OCI-LY1 (cell line): Measurements from ENCODE around the gene TNN.

ENCODE experiments used
- H2AFZ ChIP-seq: fragments of 200-600 bp; sonication (generic), shearing (Covaris generic); 2 replicates; pipeline ENCODE4 v1.6.0; 2014; ENCODE audit warnings: antibody characterized with exemption, mild to moderate bottlenecking, low read length
- H3F3A ChIP-seq: fragments of 200-600 bp; sonication (generic), shearing (Covaris generic); 2 replicates; pipeline ENCODE4 v1.6.0; 2014; ENCODE audit warnings: mild to moderate bottlenecking, antibody characterized with exemption, low read length, moderate library complexity; ENCODE audit not compliant: insufficient read depth
- H3K27ac ChIP-seq: fragments of 200-600 bp; sonication (generic); 2 replicates; pipeline ENCODE4 v1.5.1; 2014; ENCODE audit warnings: low read length, mixed run types, mild to moderate bottlenecking, low read depth; ENCODE audit not compliant: poor library complexity, severe bottlenecking
- H3K27me3 ChIP-seq: fragments of 200-600 bp; sonication (generic); 2 replicates; pipeline ENCODE4 v1.6.0; 2014; ENCODE audit warnings: antibody characterized with exemption, mild to moderate bottlenecking, low read length, moderate library complexity; ENCODE audit not compliant: insufficient read depth
- H3K36me3 ChIP-seq: fragments of 200-600 bp; sonication (generic); 2 replicates; pipeline ENCODE4 v1.6.1; 2014; ENCODE audit warnings: mild to moderate bottlenecking, antibody characterized with exemption, low read length, moderate library complexity, mixed read lengths; ENCODE audit not compliant: insufficient read depth
- H3K4me1 ChIP-seq: fragments of 200-600 bp; sonication (generic); 2 replicates; pipeline ENCODE4 v1.5.1; 2014; ENCODE audit warnings: mild to moderate bottlenecking, low read length, moderate library complexity; ENCODE audit not compliant: insufficient read depth, severe bottlenecking
- H3K4me2 ChIP-seq: fragments of 200-600 bp; sonication (generic), shearing (Covaris generic); 2 replicates; pipeline ENCODE4 v1.6.1; 2014; ENCODE audit warnings: low read length
- H3K4me3 ChIP-seq: fragments of 200-600 bp; sonication (generic); 2 replicates; pipeline ENCODE4 v1.5.1; 2014; ENCODE audit warnings: low read length, low read depth, mild to moderate bottlenecking, mixed read lengths; ENCODE audit not compliant: poor library complexity, severe bottlenecking
- H3K79me2 ChIP-seq: fragments of 200-600 bp; shearing (Covaris generic); 2 replicates; pipeline ENCODE4 v1.6.1; 2016; ENCODE audit warnings: mixed run types, low read length, mixed read lengths; ENCODE audit not compliant: insufficient read depth
- H3K9ac ChIP-seq: fragments of 200-600 bp; sonication (generic), shearing (Covaris generic); 2 replicates; pipeline ENCODE4 v1.6.1; 2014; ENCODE audit warnings: mild to moderate bottlenecking, low read length, mixed read lengths
- H3K9me2 ChIP-seq: fragments of 200-600 bp; sonication (generic), shearing (Covaris generic); 2 replicates; pipeline ENCODE4 v1.6.1; 2014; ENCODE audit warnings: low read depth, mild to moderate bottlenecking, low read length, mixed read lengths
- H3K9me3 ChIP-seq: fragments of 200-600 bp; shearing (Covaris generic); 2 replicates; pipeline ENCODE4 v1.6.1; 2014; ENCODE audit warnings: low read length, mixed read lengths
- H4K20me1 ChIP-seq: fragments of 200-600 bp; sonication (generic), shearing (Covaris generic); 2 replicates; pipeline ENCODE4 v1.6.0; 2016; ENCODE audit warnings: mild to moderate bottlenecking, low read length; ENCODE audit not compliant: insufficient read depth
- CTCF ChIP-seq: fragments of 200-600 bp; sonication (generic), shearing (Covaris generic); IDR thresholded peaks from 2 replicates; pipeline ENCODE4 v1.5.1; 2017; ENCODE audit warnings: mild to moderate bottlenecking, antibody characterized with exemption, low read length, moderate library complexity, mixed read lengths
- EZH2 ChIP-seq: fragments of 200-600 bp; sonication (generic), shearing (Covaris generic); IDR thresholded peaks from 2 replicates; pipeline ENCODE4 v1.8.0; 2017; ENCODE audit warnings: borderline replicate concordance, mixed run types, mild to moderate bottlenecking, antibody characterized with exemption, low read length, moderate library complexity, mixed read lengths

The TNN gene

GRCh38 chr1:175024773-175025172, 42.9 kb upstream of the TNN start:
- H4K20me1 ChIP-seq: no peaks in the 10 kb centered on the region
- H3K4me1 ChIP-seq: peaks cover 30% of the 10 kb centered on the region
- H3K27me3 ChIP-seq: no peaks in the 10 kb centered on the region
- peaks cover 25% of the 10 kb centered on the region for H3K79me2 ChIP-seq
- H2AFZ ChIP-seq: no peak overlapping the region
- H3K36me3 ChIP-seq: no peaks in the 10 kb centered on the region
- no peak overlapping the region for H3K9ac ChIP-seq
- no peak overlapping the region for H3K4me2 ChIP-seq
- no peak for TF ChIP-seq CTCF
- no peak for TF ChIP-seq EZH2
- H3K9me2 ChIP-seq: no peaks in the 10 kb centered on the region
- no peaks in the 10 kb centered on the region for H3K9me3 ChIP-seq
- H3F3A ChIP-seq: 0 out of 2 replicates have a peak, but pooled peaks cover 14% of the 10 kb centered on the region
- H3K4me3 ChIP-seq: no peak overlapping the region
- H3K27ac ChIP-seq: no peak overlapping the region

GRCh38 chr1:175033953-175034352, 33.7 kb upstream of the TNN start:
- H3K9ac ChIP-seq: no peak overlapping the region

GRCh38 chr1:175034775-175035174, 32.9 kb upstream of the TNN start:
- no peak overlapping the region for H3K4me2 ChIP-seq
- no peaks in the 10 kb centered on the region for H3F3A ChIP-seq
- no peak overlapping the region for H2AFZ ChIP-seq
- no peaks in the 10 kb centered on the region for H3K4me1 ChIP-seq
- no peak overlapping the region for H3K9ac ChIP-seq
- TF ChIP-seq EZH2 (no peak), CTCF (no peak)
- no peaks in the 10 kb centered on the region for H3K9me2 ChIP-seq
- no peaks in the 10 kb centered on the region for H3K79me2 ChIP-seq
- no peaks in the 10 kb centered on the region for H3K9me3 ChIP-seq
- no peak overlapping the region for H3K27ac ChIP-seq
- no peaks in the 10 kb centered on the region for H3K27me3 ChIP-seq
- no peaks in the 10 kb centered on the region for H4K20me1 ChIP-seq
- H3K4me3 ChIP-seq: no peak overlapping the region
- H3K36me3 ChIP-seq: no peaks in the 10 kb centered on the region

More at GRCh38 chr1:175033953-175034352, 33.7 kb upstream of the TNN start:
- Histone ChIP-seq H3K9me3 (no peaks in the 10 kb centered on the region), H3K4me3 (no peak overlapping the region), H3K4me2 (no peak overlapping the region), H3K4me1 (peaks cover 8% of the 10 kb centered on the region), H2AFZ (no peak overlapping the region), H3K27ac (no peak overlapping the region), H4K20me1 (no peaks in the 10 kb centered on the region), H3K27me3 (no peaks in the 10 kb centered on the region), H3K9me2 (no peaks in the 10 kb centered on the region), H3K79me2 (no peaks in the 10 kb centered on the region), H3F3A (0 out of 2 replicates have a peak, but pooled peaks cover 2% of the 10 kb centered on the region), H3K36me3 (no peaks in the 10 kb centered on the region)
- TF ChIP-seq CTCF (no peak), EZH2 (no peak)
